GM18868 (cell line): ENCODE data around the gene SNTG2.

ENCODE experiments used
- ATAC-seq: cut with Tn5 transposase; IDR thresholded peaks from one replicate; pipeline ENCODE4 v1.9.1; 2021; ENCODE audit warnings: mild to moderate bottlenecking, moderate library complexity; ENCODE audit not compliant: unreplicated experiment

SNTG2 gene

DNA sequence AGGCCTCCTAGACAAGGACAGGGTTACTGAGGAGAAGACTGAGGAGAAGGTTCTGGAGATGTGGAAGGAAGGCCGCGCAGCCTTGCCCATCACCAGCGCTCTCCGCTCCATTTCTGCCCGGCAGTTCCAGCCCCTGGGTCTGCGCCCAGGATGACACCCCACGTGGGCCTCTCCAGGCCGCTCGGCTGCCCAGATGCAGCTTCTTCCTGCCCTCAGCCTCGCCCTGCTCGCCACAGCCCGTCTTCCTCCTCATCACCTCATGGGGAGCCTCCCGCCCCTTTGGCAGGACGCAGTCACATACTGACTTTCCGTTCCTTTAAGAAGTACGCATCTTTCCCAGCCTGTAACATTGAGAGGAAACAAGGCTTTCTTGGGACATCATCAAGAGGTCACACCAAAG lies 37.1 kb downstream of the SNTG2 start:
- ATAC-seq, result no peak

GRCh38 chr2:989781-990467 lies 39.3 kb downstream of the SNTG2 start:
- ATAC-seq, result no peak

DNA sequence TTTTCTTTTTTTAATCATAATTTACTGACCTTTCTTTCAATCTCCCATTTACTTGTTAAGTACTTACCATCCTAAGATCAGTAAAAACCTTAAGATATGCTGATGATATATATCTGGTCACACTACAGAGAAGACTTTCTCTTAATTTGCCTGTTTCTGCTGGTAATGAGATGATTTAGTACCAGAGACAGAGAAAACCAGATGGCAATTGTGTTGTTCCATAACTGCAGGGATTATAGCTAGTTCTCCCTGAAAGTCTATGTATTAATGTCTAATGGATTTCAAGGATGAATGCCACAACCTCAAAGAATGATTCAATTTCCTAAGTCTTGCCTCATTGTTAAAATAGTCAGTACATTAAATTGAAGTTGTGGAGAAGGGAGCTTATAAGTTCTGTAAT lies 40.3 kb downstream of the SNTG2 start:
- no peak for ATAC-seq

GRCh38 chr2:1002350-1002749 lies 51.7 kb downstream of the SNTG2 start:
- ATAC-seq, result no peak

- ATAC-seq, result no peak
Measured at GRCh38 chr2:1004398-1004797, 53.7 kb downstream of the SNTG2 start.

- ATAC-seq, result peak; percentile 71
Measured at GRCh38 chr2:1010415-1010930, 59.8 kb downstream of the SNTG2 start.

DNA sequence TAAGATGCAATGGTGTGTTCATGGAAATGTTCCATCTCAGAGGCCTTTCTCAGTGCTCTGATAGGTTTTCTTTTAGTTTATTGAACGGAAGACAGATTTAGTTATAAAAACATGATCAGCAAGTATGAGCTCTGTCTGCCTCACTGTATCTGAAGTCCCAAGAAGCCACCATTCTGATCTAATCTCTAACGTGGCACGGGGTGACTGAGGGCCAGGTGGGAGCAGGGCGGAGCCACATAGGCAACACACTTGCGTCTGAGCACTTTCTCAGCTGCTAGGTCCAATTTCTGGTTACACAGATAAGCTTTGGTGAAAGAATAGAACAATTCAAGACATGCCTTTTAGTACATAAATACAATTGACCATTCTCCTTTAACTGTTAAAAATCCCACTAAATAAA lies 60.4 kb downstream of the SNTG2 start:
- ATAC-seq, result peak; percentile 55

DNA sequence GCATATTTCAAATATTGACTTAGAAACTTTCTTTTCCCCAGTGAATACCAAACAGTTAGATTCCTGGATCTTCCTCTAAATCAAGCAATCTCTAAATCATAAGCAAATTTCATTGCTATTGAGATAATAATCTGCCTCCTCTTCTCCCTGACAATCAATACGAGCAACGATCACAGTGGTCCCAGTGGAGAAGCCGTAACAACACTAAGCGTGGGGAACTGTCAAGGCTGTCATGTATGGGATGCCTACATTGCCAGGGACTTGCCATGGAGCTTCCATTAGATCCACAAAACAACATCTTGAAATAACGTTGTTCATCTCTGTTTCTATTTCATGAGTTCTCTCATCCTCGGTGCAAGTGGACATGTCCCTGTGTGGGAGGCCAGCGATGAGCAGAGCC lies 61.3 kb downstream of the SNTG2 start:
- ATAC-seq, result no peak

GRCh38 chr2:1014802-1015201 lies 64.2 kb downstream of the SNTG2 start:
- no peak for ATAC-seq

- no peak for ATAC-seq
Measured at GRCh38 chr2:1016500-1016899, 65.9 kb downstream of the SNTG2 start.

DNA sequence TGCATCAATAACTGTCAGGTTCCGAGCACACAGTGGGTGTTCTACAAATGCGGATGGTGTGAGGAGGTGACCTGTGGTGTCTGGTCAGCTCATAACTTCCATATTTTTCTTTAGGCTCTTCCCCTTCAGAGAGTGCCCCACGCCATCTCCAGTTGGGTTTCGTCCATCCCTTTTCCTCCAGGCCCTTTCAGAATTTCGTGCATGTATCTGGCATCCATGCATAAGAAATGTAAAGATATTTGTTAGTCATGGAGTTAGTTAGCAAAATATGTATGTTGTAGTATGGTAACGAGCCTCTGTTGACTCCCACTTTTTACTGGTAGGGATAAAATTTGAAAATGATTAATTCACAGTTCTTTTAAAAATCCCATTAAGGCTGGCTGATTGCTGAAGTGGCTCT lies 67.2 kb downstream of the SNTG2 start:
- ATAC-seq, result no peak

GRCh38 chr2:1020206-1020605 lies 69.6 kb downstream of the SNTG2 start:
- ATAC-seq, result no peak

- no peak for ATAC-seq
Measured at GRCh38 chr2:1022178-1022577, 71.5 kb downstream of the SNTG2 start.

GRCh38 chr2:1024981-1025380 lies 74.3 kb downstream of the SNTG2 start:
- no peak for ATAC-seq

DNA sequence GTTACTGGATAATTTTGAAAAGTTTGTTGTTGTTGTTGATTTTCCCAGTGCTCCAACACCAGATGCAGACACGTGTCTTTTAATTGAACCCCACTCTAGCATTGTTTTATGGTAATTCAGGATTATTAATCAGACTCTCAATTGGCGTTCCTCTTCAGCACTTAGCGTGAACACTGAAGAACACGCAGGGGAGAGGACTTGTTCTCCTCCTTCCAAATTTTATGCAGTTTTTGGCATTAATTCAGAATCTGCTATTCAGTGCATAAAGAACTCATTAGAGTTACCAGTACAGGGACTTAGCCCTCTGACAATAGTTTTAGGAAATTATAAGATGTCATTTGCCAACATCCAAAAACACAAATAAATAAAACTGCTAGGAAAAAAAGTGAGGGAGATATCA lies 75.5 kb downstream of the SNTG2 start:
- no peak for ATAC-seq

- ATAC-seq, result no peak
Measured at GRCh38 chr2:1028831-1029230, 78.2 kb downstream of the SNTG2 start.

DNA sequence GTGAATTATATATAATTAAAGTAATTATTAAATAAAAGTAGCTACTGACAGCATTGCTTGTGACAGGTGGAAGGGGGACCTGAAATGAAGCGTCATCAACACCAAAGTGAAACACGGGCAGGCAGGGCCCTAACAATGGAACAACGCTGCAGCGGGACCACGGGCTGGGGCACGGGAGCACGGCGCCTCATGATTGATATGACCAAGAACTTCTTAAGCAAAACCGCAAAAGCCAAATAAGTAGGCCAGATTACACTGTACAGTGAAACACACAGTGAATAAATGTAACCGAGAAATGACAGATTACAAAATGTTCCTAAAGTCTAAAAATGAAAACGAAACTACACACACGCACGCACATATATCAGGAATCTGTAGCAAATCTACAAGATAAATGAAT lies 81.4 kb downstream of the SNTG2 start:
- no peak for ATAC-seq

- no peak for ATAC-seq
Measured at GRCh38 chr2:1033069-1033468, 82.4 kb downstream of the SNTG2 start.

GRCh38 chr2:1037066-1037465 lies 86.4 kb downstream of the SNTG2 start:
- ATAC-seq, result no peak

DNA sequence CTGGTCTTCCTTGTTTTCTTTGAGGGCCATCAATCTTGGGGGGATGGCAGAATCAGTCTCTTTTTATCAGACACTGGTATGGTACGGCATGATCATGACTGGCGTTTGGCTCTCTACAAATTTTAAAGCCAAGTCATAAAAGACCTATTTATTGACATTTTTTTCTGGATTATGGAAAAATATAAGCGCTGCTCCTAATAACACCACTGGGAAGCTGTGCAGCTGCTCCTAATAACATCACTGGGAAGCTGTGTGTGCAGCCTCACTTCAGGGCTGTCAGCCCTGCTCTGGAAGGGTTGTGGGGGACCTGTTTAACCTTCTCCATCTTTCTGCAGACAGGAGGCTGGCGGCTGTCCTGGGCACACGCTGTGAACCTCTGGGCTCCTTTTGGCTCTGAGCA lies 88.9 kb downstream of the SNTG2 start:
- no peak for ATAC-seq

DNA sequence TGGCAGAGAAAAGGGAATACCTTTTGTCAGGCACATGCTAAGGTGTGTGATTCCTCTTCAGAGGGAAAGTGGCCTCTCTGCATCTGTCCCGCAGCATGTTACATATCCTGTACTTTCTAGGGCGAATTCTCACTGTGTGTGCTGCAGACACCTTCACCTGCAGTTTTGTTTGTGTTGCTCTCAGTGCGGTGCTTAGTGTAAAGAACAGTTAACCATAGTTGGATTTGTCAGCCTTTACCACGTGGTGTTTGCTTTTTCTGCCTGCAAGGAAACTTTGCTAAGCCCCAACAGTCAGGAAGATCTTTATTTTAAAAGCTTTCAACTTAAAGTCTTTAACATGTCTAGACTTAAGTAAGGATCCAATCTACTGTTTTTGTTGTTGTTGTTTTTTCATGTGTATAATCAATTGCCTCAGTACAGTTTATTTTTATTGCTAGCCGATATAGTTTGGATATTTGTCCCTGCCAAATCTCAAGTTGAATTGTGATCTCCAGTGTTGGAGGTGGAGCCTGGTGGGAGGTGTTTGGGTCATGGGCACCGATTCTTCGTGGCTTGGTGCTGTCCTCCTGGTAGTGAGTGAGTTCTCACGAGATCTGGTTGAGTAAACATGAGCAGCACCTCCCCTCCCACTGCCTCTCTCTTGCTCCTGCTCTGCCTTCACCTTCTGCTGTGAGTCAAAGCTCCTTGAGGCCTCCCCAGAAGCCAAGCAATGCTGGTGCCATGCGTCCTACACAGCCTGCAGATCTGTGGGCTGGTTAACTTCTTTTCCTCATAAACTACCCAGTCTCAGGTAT lies 90.6 kb downstream of the SNTG2 start:
- ATAC-seq, result no peak

GRCh38 chr2:1045109-1045508 lies 94.5 kb downstream of the SNTG2 start:
- peak; percentile 88 for ATAC-seq
